Measurements from ENCODE around the gene AVEN. TPM values are rescaled to one million over a fixed set of nuclear protein-coding genes. Genes with fewer than 3 reads are reported as not detected.

AVEN gene
- total RNA-seq, 2 donors from 2014 or later, result 18.9 to 20.7 TPM

- no peaks in the 10 kb centered on the region for H3K27me3 Mint-ChIP-seq (ENCODE audit: insufficient read depth)
- H3K27ac Mint-ChIP-seq, result no peak overlapping the region
- Histone ChIP-seq H3K27ac (ENCODE audit: low read depth, low read length) (no peak overlapping the region), H3K4me1 (ENCODE audit: control insufficient read depth, insufficient read depth, low read length) (no peaks in the 10 kb centered on the region), H3K9me3 (ENCODE audit: control insufficient read depth, low read length) (no peaks in the 10 kb centered on the region), H3K27me3 (ENCODE audit: control insufficient read depth, insufficient read depth, low read length, poor library complexity, severe bottlenecking) (no peaks in the 10 kb centered on the region), H3K36me3 (ENCODE audit: control insufficient read depth, insufficient read depth, low read length) (no peaks in the 10 kb centered on the region), H3K9ac (ENCODE audit: extremely low read depth, low read length, poor library complexity, severe bottlenecking) (no peak overlapping the region), H3K4me3 (ENCODE audit: low read length) (no peak overlapping the region)
- peaks cover 5% of the 10 kb centered on the region for H3K9me3 Mint-ChIP-seq
- DNase-seq, result no peak
- H3K36me3 Mint-ChIP-seq (ENCODE audit: low read depth), result no peaks in the 10 kb centered on the region
- H3K4me3 Mint-ChIP-seq, result no peak overlapping the region
- no peak for TF ChIP-seq CTCF (conservative IDR thresholded peaks at IDR 0.05)
- WGBS, 2 experiments (ENCODE audit: insufficient coverage in 1 of 2, insufficient read length in 1 of 2), result no CpG with 5 or more reads among the region's 2 CpGs
- no peaks in the 10 kb centered on the region for H3K4me1 Mint-ChIP-seq
Observed at GRCh38 chr15:33932734-33933133, 106.3 kb downstream of the AVEN start.

GRCh38 chr15:33926260-33926659, 112.7 kb downstream of the AVEN start:
- Mint-ChIP-seq H3K4me1 (peaks cover 5% of the 10 kb centered on the region), H3K4me3 (no peak overlapping the region), H3K27me3 (ENCODE audit: insufficient read depth) (no peaks in the 10 kb centered on the region), H3K36me3 (ENCODE audit: low read depth) (peaks cover 5% of the 10 kb centered on the region), H3K9me3 (peaks cover 17% of the 10 kb centered on the region), H3K27ac (no peak overlapping the region)
- H3K27ac ChIP-seq (ENCODE audit: low read depth, low read length), result no peak overlapping the region
- no peak for TF ChIP-seq CTCF (conservative IDR thresholded peaks at IDR 0.05)
- no peak for DNase-seq
- no peaks in the 10 kb centered on the region for H3K4me1 ChIP-seq (ENCODE audit: control insufficient read depth, insufficient read depth, low read length)
- 83 to 95% methylated on average over 3 to 4 of the region's 4 CpGs for WGBS, 2 experiments (ENCODE audit: insufficient coverage in 1 of 2, insufficient read length in 1 of 2)
- peaks cover 15% of the 10 kb centered on the region for H3K9me3 ChIP-seq (ENCODE audit: control insufficient read depth, low read length)
- H3K9ac ChIP-seq (ENCODE audit: extremely low read depth, low read length, poor library complexity, severe bottlenecking), result no peak overlapping the region
- no peak overlapping the region for H3K4me3 ChIP-seq (ENCODE audit: low read length)
- H3K36me3 ChIP-seq (ENCODE audit: control insufficient read depth, insufficient read depth, low read length), result no peaks in the 10 kb centered on the region
- H3K27me3 ChIP-seq (ENCODE audit: control insufficient read depth, insufficient read depth, low read length, poor library complexity, severe bottlenecking), result no peaks in the 10 kb centered on the region

- Histone ChIP-seq H3K36me3 (ENCODE audit: control insufficient read depth, insufficient read depth, low read length) (no peaks in the 10 kb centered on the region), H3K4me1 (ENCODE audit: control insufficient read depth, insufficient read depth, low read length) (peaks cover 13% of the 10 kb centered on the region), H3K27ac (ENCODE audit: low read depth, low read length) (no peak overlapping the region), H3K27me3 (ENCODE audit: control insufficient read depth, insufficient read depth, low read length, poor library complexity, severe bottlenecking) (no peaks in the 10 kb centered on the region), H3K9ac (ENCODE audit: extremely low read depth, low read length, poor library complexity, severe bottlenecking) (no peak overlapping the region), H3K4me3 (ENCODE audit: low read length) (peak overlapping the region; percentile 34), H3K9me3 (ENCODE audit: control insufficient read depth, low read length) (peaks cover 15% of the 10 kb centered on the region)
- H3K9me3 Mint-ChIP-seq, result peaks cover 12% of the 10 kb centered on the region
- H3K4me3 Mint-ChIP-seq, result no peak overlapping the region
- H3K4me1 Mint-ChIP-seq, result peaks cover 21% of the 10 kb centered on the region
- TF ChIP-seq CTCF (conservative IDR thresholded peaks at IDR 0.05), result no peak
- no peak overlapping the region for H3K27ac Mint-ChIP-seq
- WGBS, 2 experiments (ENCODE audit: insufficient coverage in 1 of 2, insufficient read length in 1 of 2), result 89% methylated on average over 1 of the region's 1 CpG; no CpG with 5 or more reads in 1 of the 2 experiments
- H3K27me3 Mint-ChIP-seq (ENCODE audit: insufficient read depth), result no peaks in the 10 kb centered on the region
- peaks cover 5% of the 10 kb centered on the region for H3K36me3 Mint-ChIP-seq (ENCODE audit: low read depth)
- DNase-seq, result no peak
Observed at GRCh38 chr15:33923446-33923845, 115.6 kb downstream of the AVEN start.

Data from endodermal cell (in vitro differentiated cells).